ENCODE results near the gene BHLHE40. TPM values are rescaled to one million over a fixed set of nuclear protein-coding genes. Genes with fewer than 3 reads are reported as not detected.

The BHLHE40 gene
- total and polyA plus RNA-seq, 2 of the 13 experiments (the other 11 are each of a cell fraction or from before 2014, with no cell fraction given), result 1.8 to 51.0 TPM

- TF ChIP-seq SIX1 (CRISPR knock-in tag; IDR thresholded peaks at IDR 0.05; ENCODE audit: borderline replicate concordance), result no peak
- no peak for TF ChIP-seq ZNF44 (CRISPR knock-in tag; IDR thresholded peaks at IDR 0.05)
- TF ChIP-seq MAZ (IDR thresholded peaks at IDR 0.05; ENCODE audit: borderline replicate concordance, low read depth, low read length), result no peak
- no peak for TF ChIP-seq MAZ (CRISPR knock-in tag; IDR thresholded peaks at IDR 0.05; ENCODE audit: low read depth)
- TF ChIP-seq ZNF34 (CRISPR knock-in tag; IDR thresholded peaks at IDR 0.05; ENCODE audit: borderline replicate concordance), result no peak
- TF ChIP-seq ZNF24 (IDR thresholded peaks at IDR 0.05), result peak; percentile 84; the same call in 1 of the 2 replicates
- no peak for TF ChIP-seq FOXA1 (IDR thresholded peaks at IDR 0.05)
- TF ChIP-seq FOXA1 (CRISPR knock-in tag; IDR thresholded peaks at IDR 0.05), result no peak
- no peak for TF ChIP-seq RXRA (CRISPR knock-in tag; IDR thresholded peaks at IDR 0.05)
- no peak for TF ChIP-seq MXI1 (IDR thresholded peaks at IDR 0.05; ENCODE audit: borderline replicate concordance, low read depth, low read length)
- peak; percentile 38; the same call in 1 of the 2 replicates for TF ChIP-seq MED1 (CRISPR knock-in tag; IDR thresholded peaks at IDR 0.05)
- no peak for TF ChIP-seq HNF4G (IDR thresholded peaks at IDR 0.05; ENCODE audit: borderline replicate concordance, low read depth, low read length)
- TF ChIP-seq HNF4G (CRISPR knock-in tag; IDR thresholded peaks at IDR 0.05; ENCODE audit: borderline replicate concordance, low read depth), result no peak
- no peak for TF ChIP-seq SP2 (CRISPR knock-in tag; IDR thresholded peaks at IDR 0.05)
- no peak for TF ChIP-seq HIVEP1 (CRISPR knock-in tag; IDR thresholded peaks at IDR 0.05)
- TF ChIP-seq ZBTB7B (CRISPR knock-in tag; IDR thresholded peaks at IDR 0.05), result no peak
- no peak for TF ChIP-seq DBP (CRISPR knock-in tag; IDR thresholded peaks at IDR 0.05; ENCODE audit: not compliant biosample characterization)
- no peak for TF ChIP-seq ZNF644 (CRISPR knock-in tag; IDR thresholded peaks at IDR 0.05; ENCODE audit: low read depth)
- no peak for TF ChIP-seq CENPT (CRISPR knock-in tag; IDR thresholded peaks at IDR 0.05; ENCODE audit: low read depth)
- TF ChIP-seq GABPA (IDR thresholded peaks at IDR 0.05; ENCODE audit: low read depth, low read length), result no peak
- TF ChIP-seq GABPA (CRISPR knock-in tag; IDR thresholded peaks at IDR 0.05; ENCODE audit: low read depth), result peak; percentile 49; the same call in 1 of the 2 replicates
- TF ChIP-seq SATB2 (CRISPR knock-in tag; IDR thresholded peaks at IDR 0.05), result no peak
- TF ChIP-seq ZNF709 (CRISPR knock-in tag; IDR thresholded peaks at IDR 0.05), result no peak
- no peak for TF ChIP-seq CENPX (CRISPR knock-in tag; IDR thresholded peaks at IDR 0.05)
- no peak for TF ChIP-seq HINFP (CRISPR knock-in tag; IDR thresholded peaks at IDR 0.05; ENCODE audit: low read depth)
- no peak for TF ChIP-seq SAFB2 (CRISPR knock-in tag; IDR thresholded peaks at IDR 0.05; ENCODE audit: borderline replicate concordance, low read depth)
- no peak for TF ChIP-seq PRMT3 (CRISPR knock-in tag; IDR thresholded peaks at IDR 0.05; ENCODE audit: borderline replicate concordance, low read depth)
- TF ChIP-seq HNRNPK (IDR thresholded peaks at IDR 0.05; ENCODE audit: low read depth, low read length, poor library complexity, severe bottlenecking), result no peak
- no peak for TF ChIP-seq ZBTB38 (CRISPR knock-in tag; IDR thresholded peaks at IDR 0.05)
- TF ChIP-seq MTA3 (CRISPR knock-in tag; IDR thresholded peaks at IDR 0.05), result no peak
- TF ChIP-seq TMF1 (CRISPR knock-in tag; IDR thresholded peaks at IDR 0.05; ENCODE audit: low read depth), result no peak
- no peak for TF ChIP-seq THRA (CRISPR knock-in tag; IDR thresholded peaks at IDR 0.05; ENCODE audit: borderline replicate concordance)
Observed at GRCh38 chr3:4950948-4951347, 28.3 kb upstream of the BHLHE40 start (continued).
